Tibial artery (tissue), 4 donors: ENCODE data around the gene TGM2.

ENCODE experiments used
- DNase-seq, 2 donors: peaks; one replicate each; pipeline ENCODE4 v3.0.0-alpha.2; 2019
- H3K27ac ChIP-seq, 2 donors: fragments of 200-600 bp; sonication (generic) in 1 of 2; 1 replicate in 1 of 2; 2 replicates in 1 of 2; pipeline ENCODE4 v1.5.1; 2018 to 2019; ENCODE audit warnings: mild to moderate bottlenecking in 1 of 2
- H3K27me3 ChIP-seq, 2 donors: fragments of 200-600 bp; sonication (generic) in 1 of 2; one replicate each; pipeline versions ENCODE4 v1.5.1 to v1.6.0; 2016 to 2019
- H3K36me3 ChIP-seq, 3 donors: fragments of 200-600 bp; sonication (generic) in 2 of 3; one replicate each; pipeline ENCODE4 v1.5.1; 2016 to 2019; ENCODE audit warnings: mild to moderate bottlenecking in 2 of 3
- H3K4me1 ChIP-seq, 4 donors: fragments of 200-600 bp; sonication (generic) in 2 of 4; 1 replicate in 3 of 4; 2 replicates in 1 of 4; pipeline ENCODE4 v1.5.1; 2016 to 2019
- H3K4me3 ChIP-seq, 2 donors: fragments of 200-600 bp; sonication (generic) in 1 of 2; 1 replicate in 1 of 2; 2 replicates in 1 of 2; pipeline ENCODE4 v1.5.1; 2018 to 2019; ENCODE audit warnings: mild to moderate bottlenecking in 2 of 2
- H3K9me3 ChIP-seq, 3 donors: fragments of 200-600 bp; sonication (generic) in 1 of 3; one replicate each; pipeline ENCODE4 v1.5.1; 2016 to 2019
- intact Hi-C: fragments of 100-400 bp; cut with DNase I; formaldehyde crosslinking; loops from one replicate; pipeline ENCODE4 v1.15.0; 2023; ENCODE audit warnings: low total_unique reads
- TF ChIP-seq, protein P1 (sequence below), 2 experiments: fragments of 200-600 bp in 1 of 2; fragments of 450-650 bp in 1 of 2; IDR thresholded peaks; one replicate each; pipeline ENCODE4 v1.5.1; 2017 to 2019; ENCODE audit warnings: antibody characterized with exemption in 2 of 2, mild to moderate bottlenecking in 1 of 2, moderate library complexity in 1 of 2

Gene TGM2

GRCh38 chr20:38180781-38181180 lies 15.7 kb upstream of the TGM2 start:
- peaks cover 0 to 3% (median 0%) of the 10 kb centered on the region in 4 donors for H3K4me1 ChIP-seq
- no peak for DNase-seq
- TF ChIP-seq, protein P1, sequence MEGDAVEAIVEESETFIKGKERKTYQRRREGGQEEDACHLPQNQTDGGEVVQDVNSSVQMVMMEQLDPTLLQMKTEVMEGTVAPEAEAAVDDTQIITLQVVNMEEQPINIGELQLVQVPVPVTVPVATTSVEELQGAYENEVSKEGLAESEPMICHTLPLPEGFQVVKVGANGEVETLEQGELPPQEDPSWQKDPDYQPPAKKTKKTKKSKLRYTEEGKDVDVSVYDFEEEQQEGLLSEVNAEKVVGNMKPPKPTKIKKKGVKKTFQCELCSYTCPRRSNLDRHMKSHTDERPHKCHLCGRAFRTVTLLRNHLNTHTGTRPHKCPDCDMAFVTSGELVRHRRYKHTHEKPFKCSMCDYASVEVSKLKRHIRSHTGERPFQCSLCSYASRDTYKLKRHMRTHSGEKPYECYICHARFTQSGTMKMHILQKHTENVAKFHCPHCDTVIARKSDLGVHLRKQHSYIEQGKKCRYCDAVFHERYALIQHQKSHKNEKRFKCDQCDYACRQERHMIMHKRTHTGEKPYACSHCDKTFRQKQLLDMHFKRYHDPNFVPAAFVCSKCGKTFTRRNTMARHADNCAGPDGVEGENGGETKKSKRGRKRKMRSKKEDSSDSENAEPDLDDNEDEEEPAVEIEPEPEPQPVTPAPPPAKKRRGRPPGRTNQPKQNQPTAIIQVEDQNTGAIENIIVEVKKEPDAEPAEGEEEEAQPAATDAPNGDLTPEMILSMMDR (IDR thresholded peaks at IDR 0.05): no peak
- H3K27ac ChIP-seq: no peak overlapping the region
- no peak overlapping the region for H3K4me3 ChIP-seq
- no peaks in the 10 kb centered on the region for H3K9me3 ChIP-seq
- no peaks in the 10 kb centered on the region for H3K36me3 ChIP-seq
- intact Hi-C loops: no loop called here
- H3K27me3 ChIP-seq: no peaks in the 10 kb centered on the region

GRCh38 chr20:38179846-38180245 lies 14.8 kb upstream of the TGM2 start:
- intact Hi-C loops: no loop called here
- H3K4me3 ChIP-seq: no peak overlapping the region

DNA sequence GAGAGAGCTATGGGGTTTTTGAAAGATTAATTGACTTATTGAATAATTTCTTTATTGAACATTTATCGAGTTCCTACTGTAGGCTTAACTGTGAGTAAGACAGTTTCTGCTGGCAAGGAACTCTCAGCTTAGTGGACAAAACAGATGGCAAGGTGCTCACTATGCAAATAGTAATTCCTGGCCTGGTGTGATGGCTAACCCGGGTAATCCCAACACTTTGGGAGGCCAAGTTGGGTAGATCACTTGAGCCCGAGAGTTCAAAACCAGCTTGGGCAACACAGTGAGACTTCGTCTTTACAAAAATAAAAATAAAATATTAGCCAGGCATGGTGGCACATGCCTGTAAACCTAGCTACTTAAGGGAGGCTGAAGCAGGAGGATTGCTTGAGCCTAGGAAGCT lies 13.5 kb upstream of the TGM2 start:
- Histone ChIP-seq H3K27ac (no peak overlapping the region), H3K27me3 (no peaks in the 10 kb centered on the region), H3K4me3 (no peak overlapping the region), H3K4me1 (peaks cover 0 to 7% (median 2%) of the 10 kb centered on the region in 4 donors), H3K36me3 (no peaks in the 10 kb centered on the region), H3K9me3 (no peaks in the 10 kb centered on the region)
- intact Hi-C loops: no loop called here
- DNase-seq: peak in 1 of 2 donors; percentile 11
- TF ChIP-seq, protein P1 (IDR thresholded peaks at IDR 0.05): no peak

More at GRCh38 chr20:38179846-38180245, 14.8 kb upstream of the TGM2 start:
- Histone ChIP-seq H3K27ac (no peak overlapping the region), H3K36me3 (no peaks in the 10 kb centered on the region), H3K9me3 (no peaks in the 10 kb centered on the region), H3K4me1 (peaks cover 0 to 3% (median 0%) of the 10 kb centered on the region in 4 donors), H3K27me3 (no peaks in the 10 kb centered on the region)
- TF ChIP-seq, protein P1 (IDR thresholded peaks at IDR 0.05): no peak
- no peak for DNase-seq

- TF ChIP-seq, protein P1 (IDR thresholded peaks at IDR 0.05): no peak
- Histone ChIP-seq H3K36me3 (no peaks in the 10 kb centered on the region), H3K9me3 (no peaks in the 10 kb centered on the region), H3K4me3 (no peak overlapping the region), H3K27ac (no peak overlapping the region), H3K4me1 (peaks cover 0 to 12% (median 7%) of the 10 kb centered on the region in 4 donors), H3K27me3 (no peaks in the 10 kb centered on the region)
- DNase-seq: peak in 1 of 2 donors; percentile 60
- intact Hi-C loops: no loop called here
These were observed 13.0 kb upstream of the TGM2 start for GRCh38 chr20:38178065-38178491.

GRCh38 chr20:38177201-38177600 lies 12.1 kb upstream of the TGM2 start:
- TF ChIP-seq, protein P1 (IDR thresholded peaks at IDR 0.05): no peak
- peak in 1 of 2 donors; percentile 53 for DNase-seq
- H3K27me3 ChIP-seq: no peaks in the 10 kb centered on the region
- no peaks in the 10 kb centered on the region for H3K9me3 ChIP-seq
- intact Hi-C loops: no loop called here
- no peaks in the 10 kb centered on the region for H3K36me3 ChIP-seq
- no peak overlapping the region for H3K27ac ChIP-seq
- peaks cover 0 to 21% (median 13%) of the 10 kb centered on the region in 4 donors for H3K4me1 ChIP-seq
- no peak overlapping the region for H3K4me3 ChIP-seq
